Stimulated activated CD4-positive, alpha-beta T cell treated with anti-CD3 and anti-CD28 coated beads, TNF-alpha, amount 100 ng/mL, for 4 hours (primary cell): ENCODE results near the gene VGLL2.
"Not testable (repeated sequence)": the region's sequence is repeated elsewhere in the genome, so short reads cannot be mapped to it uniquely, and the experiment has no call there.

Source experiments
- DNase-seq, 3 experiments: peaks; one replicate each; pipeline ENCODE4 v3.0.0-alpha.2; 2020; ENCODE audit warnings: low read depth in 3 of 3

VGLL2 gene, protein sequence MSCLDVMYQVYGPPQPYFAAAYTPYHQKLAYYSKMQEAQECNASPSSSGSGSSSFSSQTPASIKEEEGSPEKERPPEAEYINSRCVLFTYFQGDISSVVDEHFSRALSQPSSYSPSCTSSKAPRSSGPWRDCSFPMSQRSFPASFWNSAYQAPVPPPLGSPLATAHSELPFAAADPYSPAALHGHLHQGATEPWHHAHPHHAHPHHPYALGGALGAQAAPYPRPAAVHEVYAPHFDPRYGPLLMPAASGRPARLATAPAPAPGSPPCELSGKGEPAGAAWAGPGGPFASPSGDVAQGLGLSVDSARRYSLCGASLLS

DNA sequence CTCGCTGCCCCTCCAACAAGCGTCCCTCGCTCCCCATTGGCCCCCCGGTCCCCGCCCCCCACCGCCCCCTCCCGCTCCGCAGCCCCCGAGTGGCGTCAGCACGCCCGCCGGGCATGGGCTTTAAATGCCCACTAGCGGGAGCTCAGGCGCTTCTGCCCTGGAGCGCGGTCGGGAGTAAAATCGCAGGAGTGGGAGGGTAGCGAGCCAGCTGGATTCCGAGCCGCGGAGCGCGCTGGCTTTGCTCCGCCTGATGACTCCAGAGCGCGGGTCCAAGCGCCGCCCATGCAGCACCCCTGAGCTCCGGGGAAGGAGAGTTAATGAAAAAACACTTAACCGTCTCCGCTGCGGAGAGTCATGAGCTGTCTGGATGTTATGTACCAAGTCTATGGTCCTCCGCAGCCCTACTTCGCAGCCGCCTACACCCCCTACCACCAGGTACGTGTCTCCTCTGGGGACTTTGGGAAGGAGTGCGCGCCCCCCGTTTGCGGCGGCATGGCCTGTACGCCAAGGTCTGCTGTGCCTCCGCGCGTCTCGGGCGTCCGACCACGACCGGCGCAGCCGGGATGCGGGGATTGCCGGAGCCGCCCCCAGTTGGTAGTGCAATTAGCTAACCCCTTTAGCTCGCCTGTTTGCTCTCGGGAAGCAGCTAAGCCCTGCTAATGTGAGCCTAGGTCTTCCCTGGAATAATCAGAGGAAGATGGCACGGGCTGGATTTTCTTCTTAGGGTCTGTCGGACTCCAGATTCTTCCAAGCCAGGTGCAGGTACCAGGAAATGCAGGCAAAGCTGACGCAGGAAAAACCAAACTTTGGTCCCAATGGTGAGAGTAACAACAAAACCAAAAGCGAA, at the start of gene VGLL2:
VGLL2 (plus strand) TSS at position 149 of the 847 bp plus-strand sequence; CDS start at position 355, 206 bp downstream.
- no peak for DNase-seq

DNA sequence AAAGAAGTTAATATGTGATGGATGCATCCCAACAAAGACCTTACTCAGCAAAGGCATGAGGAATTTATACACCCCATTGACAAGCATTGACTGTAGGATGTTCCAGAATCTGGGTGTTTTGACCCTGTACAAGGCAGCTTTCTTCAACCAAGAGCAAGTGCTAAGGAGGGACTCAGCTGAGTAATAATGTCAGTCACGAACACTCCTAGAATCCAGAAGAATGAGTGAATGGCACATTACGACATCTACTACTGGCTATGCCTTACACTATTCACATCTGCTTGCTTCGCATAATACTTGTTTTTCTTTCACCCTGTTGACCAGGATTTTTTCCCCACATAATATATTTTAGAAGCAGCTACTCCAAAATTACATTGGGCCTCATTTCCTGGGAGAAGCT, 42.5 kb upstream of the VGLL2 start:
- DNase-seq, result no peak

DNA sequence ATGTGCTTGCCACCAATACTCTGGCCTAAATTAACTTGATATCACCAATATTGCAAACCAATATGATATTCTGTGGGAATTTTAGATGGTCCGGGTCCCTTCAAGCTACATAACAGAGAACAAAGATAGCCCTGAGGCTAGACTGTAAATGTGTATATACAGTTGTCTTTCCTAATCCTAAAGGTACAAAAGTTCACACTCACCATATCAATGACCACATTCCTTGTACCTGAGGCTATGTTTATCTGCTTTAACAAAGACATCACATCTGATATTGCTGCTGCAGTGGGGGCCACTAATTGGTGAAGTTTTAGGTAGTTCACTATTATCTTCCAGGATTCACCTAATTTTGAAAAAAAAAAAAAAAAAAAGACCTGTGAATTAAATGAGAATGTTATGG, 38.6 kb upstream of the VGLL2 start:
- DNase-seq, result no peak

DNA sequence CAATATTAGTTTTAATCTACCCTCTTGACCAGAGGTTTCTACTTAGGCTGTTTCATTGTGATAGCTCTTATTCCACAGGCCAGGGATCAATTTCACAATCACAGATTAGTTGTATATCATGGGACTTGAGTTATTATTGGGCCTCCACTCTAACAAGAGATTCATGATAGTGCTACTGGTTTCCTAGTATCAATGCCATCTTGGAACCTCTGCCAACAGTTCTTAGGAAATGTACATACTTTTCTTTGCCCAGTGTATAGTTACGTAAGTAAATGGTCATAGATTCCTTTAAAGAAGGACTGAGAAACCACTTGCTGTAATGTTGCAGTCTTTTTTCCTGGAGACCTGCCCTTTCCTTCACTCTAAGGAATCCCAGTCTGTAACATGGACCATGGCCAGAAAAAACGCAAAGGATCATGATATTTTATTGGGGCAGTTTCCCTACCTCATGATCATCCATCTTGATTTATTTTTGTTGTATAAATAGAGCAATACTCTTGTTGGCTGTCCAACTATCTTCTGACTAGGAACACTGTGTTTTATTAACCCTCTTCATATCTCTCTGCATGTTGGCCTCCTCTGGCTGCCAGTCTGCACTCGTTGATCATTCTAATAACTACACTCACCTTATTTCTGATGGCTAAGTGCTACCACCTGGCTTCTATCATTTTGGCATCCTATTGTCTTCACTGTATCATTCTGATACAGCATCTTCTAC, 38.0 kb upstream of the VGLL2 start:
- DNase-seq, result no peak

DNA sequence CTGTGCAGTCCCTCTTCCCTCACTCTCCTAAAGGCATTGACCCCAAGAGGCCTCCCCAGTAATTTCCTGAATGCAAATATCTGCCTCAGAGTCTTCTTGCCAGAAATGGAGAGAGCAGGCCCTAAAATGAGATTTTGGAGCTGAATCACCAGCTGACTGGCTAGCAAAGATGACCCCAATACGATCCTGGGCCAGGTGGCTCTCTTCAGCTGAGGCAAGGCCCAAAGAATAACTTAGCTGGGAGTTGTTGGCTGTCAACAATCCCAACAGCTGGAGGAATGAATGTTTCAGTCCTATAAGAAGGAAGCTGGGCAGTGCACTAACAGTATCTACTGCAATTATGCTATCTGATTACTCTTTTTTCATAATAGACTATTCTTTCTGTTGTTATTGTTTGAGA, 37.2 kb upstream of the VGLL2 start:
- DNase-seq, result no peak

DNA sequence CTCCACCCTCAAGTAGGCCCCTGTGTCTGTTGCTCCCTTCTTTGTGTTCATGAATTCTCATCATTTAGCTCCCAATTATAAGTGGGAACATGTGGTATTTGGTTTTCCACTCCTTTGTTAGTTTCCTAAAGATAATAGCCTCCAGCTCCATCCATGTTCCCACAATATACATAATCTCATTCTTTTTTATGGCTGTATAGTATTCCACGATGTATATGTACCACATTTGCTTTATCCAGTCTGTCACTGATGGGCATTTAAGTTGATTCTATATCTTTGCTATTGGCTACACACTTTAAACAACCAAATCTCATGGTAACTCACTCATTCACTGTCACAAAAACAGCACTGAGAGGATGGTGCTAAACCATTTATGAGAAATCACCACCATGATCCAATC, 35.5 kb upstream of the VGLL2 start:
- DNase-seq, result no peak

DNA sequence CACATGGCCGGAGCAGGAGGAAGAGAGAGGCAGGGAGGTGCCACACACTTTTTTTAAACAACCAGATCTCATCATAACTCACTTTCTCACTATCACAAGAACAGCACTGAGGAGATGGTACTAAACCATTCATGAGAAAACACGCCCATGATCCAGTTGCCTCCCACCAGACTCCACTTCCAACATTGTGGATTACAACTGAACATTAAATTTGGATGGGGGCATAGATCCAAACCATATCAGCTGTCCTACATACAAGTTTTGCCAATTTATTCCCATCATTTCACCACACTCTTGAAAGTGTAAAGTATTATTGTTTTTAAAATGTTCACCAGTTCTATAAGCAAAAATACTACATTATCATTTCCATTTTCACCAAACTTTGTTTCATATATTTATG, 33.9 kb upstream of the VGLL2 start:
- DNase-seq, result no peak

DNA sequence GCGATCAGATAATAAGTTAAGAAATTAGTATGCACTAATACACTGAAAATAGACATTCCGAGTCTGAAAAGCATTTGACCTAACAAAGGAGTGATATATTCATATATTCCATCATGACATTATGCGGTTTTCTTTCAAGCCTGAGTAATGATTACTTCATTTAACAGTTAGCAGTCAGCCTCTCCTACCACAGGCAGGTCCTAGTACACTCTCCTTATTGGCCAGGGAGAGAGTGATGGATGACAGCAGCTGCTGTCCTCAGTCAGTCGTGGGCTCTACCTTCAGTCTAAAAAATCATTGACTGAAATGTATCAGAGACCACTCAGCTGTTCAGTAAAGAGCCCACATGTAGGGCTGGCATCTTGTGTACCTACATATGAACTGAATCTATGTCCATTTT, 33.2 kb upstream of the VGLL2 start:
- no peak for DNase-seq

DNA sequence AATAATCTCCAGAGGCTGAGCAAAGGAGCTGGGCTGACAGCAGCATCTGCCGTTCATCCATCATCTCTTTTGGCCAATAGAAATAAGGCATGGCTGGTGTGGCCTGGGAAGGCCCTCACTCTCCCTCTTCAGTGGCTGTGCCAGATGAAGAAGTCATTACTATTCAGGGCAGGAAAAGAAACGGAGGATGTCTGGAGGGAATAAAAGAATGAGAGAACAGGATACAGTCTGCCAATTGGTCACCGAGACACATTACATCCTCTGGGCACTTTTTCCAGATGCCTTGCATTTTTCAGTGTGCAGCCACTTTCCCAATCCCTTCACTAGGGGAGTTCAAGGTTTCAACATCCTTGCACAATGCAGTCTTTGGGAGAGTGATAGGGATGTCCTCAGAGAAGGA, 32.2 kb upstream of the VGLL2 start:
- DNase-seq, result no peak

DNA sequence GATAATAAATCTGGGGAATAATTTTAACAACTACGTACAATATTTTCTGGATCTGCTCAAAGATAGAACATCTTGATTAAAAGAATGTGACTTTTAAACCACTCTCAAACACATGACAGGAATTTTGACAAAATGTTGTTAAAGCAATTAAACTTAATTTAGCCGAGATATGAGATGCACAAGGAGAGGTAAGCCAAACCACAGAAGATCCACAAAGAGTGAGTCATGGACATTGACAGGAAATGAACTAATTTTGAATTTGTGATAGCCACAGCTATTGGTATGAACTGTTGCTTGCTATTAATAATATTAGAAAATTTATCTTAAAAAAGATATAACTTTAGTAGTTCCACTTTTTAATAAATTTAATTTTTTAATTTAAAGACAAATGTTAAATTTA, 27.8 kb upstream of the VGLL2 start:
- DNase-seq, result no peak

DNA sequence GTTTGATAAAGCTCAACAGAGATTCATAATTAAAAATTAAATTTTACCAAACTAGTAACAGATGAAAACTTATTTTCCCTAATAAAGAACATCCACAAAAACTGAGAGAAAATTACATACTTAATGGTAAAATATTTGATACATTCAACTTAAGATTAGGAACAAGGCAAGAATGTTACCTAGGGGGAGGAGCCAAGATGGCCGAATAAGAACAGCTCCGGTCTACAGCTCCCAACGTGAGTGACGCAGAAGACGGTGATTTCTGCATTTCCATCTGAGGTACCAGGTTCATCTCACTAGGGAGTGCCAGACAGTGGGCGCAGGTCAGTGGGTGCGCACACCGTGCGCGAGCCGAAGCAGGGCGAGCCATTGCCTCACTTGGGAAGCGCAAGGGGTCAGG, 20.8 kb upstream of the VGLL2 start:
- not testable (repeated sequence) for DNase-seq

DNA sequence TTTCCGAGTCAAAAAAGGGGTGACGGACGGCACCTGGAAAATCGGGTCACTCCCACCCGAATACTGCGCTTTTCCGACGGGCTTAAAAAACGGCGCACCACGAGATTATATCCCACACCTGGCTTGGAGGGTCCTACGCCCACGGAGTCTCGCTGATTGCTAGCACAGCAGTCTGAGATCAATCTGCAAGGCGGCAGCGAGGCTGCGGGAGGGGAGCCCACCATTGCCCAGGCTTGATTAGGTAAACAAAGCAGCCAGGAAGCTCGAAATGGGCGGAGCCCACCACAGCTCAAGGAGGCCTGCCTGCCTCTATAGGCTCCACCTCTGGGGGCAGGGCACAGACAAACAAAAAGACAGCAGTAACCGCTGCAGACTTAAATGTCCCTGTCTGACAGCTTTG, 20.4 kb upstream of the VGLL2 start:
- not testable (repeated sequence) for DNase-seq

DNA sequence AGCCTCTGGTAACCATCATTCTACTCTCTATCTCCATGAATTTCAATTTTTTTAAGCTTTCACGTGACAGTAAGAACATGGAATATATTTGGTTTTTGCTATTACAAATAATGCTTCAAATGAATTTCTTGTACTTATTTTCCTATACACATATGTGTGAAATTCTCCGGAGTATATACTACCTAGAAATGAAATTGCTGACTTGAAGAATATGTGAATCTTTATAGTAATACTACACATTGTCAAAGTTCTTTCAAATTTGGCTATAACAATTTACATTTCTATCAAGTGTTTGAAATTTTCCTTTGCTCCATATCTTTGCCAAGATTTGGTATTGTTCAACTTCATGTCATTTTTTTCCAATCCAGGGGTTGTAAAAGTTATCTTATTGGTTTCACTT, 11.6 kb upstream of the VGLL2 start:
- no peak for DNase-seq

DNA sequence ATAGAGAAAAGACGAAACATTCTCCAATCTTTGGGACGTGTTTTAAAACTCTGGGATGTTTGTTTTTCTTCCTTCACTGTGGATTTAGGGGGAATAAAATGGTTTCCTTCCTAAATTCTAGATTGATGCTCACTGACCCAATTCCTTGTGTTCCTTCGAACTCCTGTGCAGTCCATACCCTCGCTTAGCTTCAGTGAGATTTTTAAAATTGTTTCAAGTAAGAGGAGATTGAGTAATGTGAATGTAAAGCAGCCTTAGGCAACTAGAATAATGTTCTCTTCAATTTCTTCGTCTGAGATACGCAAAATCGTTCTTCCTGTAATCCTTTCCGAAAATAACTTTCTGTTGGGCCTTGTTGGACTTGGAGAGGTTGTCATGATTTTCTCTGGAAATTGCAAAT, 2.6 kb upstream of the VGLL2 start:
- DNase-seq, result no peak

DNA sequence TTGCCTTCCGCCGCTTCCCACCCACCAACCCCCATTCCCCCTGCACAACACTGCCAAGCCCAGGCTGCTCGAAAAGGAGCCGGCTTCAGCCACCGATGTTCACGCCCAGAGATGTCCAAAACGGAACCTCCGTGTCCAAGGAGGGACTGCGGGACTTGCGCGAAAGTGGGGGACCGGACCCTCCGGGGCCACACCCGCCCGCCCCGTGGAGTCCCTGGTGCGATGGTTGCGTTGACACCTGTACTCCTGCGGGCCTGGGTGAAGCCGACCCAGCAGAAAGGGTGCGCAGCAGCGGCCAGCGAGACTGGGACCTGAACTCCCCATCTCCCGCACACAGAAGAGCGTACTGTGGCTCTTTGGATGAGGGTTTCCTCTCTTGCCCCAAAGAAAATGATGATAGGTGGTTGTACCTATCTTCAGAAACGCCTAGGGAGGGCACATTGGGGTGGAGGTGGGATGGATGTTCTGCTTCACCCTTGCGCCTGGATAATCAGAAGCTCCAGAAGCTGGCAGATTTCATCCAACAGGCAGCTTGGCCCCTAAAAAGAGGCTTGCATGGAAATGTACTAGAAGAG, 1.9 kb upstream of the VGLL2 start:
- DNase-seq, result no peak

DNA sequence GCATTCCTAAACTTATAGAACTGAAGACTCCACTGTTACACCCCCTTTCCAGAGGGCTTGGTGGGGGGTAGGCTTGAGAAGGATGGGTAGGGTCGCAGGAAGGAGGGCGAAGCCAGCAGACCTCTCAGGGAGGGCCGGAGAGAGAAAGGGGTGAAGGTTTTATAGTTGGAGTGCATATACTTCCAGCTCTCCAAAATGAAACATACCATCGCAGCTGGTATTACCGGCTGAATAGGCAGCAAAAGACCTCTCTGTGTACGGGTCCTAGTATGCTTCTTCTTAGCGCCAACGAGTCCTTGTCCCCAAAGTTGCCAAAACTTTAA, 1.0 kb upstream of the VGLL2 start:
- DNase-seq, result no peak

DNA sequence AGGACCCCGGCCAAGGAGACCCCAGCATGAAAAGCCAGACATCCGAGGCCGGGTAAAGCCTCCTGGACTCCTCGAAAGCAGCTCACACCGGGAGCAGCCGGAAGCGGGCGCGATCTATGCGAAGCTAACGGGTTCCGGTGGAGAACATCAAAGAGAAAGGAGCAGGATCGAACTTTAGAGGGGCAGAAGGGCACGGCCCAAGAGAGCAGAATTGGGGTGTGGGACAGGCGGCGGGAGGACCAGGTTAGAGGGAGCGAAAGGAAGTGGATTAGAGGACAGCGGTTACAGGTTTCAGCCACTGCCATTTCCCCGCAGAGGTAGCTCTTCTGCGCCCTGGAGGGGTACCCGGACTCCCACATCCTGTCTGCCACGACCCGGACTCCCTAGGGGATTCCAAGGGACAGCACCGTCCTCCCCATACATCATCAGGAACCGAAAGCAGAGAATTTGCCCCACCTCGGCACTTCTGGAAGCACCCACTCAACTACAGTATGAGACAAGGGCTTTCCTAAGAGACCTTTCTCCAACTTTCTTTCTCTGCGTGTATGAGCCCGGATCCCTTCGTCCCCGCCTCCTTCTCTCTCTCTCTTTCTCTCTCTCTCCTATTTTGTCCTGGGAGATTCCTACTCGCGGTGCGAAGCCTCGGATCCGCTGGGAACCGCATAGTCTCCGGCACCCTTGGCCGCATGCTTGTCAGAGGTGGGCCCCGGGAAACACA, 507 bp upstream of the VGLL2 start:
- no peak for DNase-seq

DNA sequence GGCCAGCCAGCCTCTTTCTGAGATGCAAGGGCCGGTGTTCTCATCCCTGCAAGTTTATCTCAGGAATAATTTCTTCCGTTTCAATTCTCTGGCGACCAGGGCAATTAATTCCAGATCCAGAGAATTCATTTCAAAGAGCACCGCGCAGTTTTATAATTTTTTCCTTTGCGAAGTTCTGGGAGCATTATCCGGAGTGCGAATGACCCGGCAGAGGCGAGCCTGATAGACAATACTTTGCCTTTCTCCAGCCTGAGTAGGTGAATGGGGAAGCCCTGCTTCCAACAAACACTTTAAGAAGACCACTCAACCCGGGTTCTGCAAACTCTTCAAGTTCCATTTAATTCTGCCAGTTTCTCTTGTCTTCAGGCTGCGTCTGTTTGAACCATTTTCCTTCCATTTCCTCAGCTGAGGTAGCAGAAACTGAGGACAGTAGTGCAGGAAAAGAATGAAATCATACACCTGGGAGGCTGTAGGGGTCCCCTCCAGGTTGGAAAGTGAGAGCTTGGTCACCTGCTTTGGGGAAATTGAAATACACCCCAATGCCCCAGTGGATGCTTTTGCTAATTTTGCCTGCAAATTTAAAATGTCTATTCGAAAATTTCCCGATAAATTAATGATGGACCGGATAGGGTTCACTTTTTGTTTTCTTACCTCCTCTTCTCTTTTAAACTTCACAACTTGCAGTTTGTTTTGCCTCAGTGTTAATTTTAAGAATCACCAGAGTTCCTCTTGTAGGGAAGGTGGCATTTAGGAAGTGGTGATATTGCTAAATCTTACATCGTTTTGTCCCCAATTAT, 1.1 kb downstream of the VGLL2 start:
- DNase-seq, result no peak

DNA sequence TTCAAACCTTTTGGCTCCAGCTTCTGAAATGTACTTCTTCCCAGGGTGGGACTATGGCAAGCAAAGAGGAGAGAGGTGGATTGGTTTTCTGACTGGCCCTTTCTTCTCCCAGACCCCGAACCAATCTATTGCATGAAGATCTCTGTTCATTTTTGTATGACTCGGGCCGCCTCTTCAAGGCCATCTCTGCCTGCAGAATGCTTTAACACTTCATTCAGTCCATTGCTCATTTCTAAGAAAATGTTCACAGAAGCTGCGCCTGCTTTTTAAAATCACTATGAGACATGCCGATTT, 1.6 kb downstream of the VGLL2 start:
- no peak for DNase-seq

DNA sequence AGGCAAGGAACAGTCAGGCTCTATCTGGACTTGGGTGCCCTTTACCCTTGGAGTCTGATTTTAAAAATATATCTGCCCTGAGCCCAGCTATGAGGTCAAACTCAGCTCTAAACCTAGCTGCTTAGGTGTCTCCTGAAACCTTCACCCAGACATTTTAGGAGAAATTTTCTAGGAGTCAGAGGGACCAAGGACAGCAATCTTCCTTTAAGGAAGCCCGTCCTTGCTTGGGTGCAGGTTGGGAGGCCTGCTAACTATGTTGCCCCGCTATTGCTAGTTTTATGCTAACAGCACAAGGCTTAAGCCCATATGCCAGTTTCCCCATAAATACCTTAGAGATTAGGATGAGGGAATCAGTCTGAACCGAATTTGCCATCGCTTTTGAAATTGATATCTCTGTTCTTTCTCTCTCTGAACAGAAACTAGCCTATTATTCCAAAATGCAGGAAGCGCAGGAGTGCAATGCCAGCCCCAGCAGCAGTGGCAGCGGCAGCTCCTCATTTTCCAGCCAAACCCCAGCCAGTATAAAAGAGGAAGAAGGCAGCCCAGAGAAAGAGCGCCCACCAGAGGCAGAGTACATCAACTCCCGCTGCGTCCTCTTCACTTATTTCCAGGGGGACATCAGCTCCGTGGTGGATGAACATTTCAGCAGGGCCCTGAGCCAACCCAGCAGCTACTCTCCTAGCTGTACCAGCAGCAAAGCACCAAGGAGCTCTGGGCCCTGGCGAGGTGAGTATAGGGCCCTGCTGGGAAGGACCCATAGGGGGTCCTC, 2.6 kb downstream of the VGLL2 start:
- no peak for DNase-seq
